ENCODE measurements around the gene SLC27A5. TPM values are rescaled to one million over a fixed set of nuclear protein-coding genes. Genes with fewer than 3 reads are reported as not detected.

The SLC27A5 gene
- total and polyA plus RNA-seq, 2 of the 13 experiments (the other 11 are each of a cell fraction or from before 2014, with no cell fraction given) = 30.3 to 40.2 TPM

DNA sequence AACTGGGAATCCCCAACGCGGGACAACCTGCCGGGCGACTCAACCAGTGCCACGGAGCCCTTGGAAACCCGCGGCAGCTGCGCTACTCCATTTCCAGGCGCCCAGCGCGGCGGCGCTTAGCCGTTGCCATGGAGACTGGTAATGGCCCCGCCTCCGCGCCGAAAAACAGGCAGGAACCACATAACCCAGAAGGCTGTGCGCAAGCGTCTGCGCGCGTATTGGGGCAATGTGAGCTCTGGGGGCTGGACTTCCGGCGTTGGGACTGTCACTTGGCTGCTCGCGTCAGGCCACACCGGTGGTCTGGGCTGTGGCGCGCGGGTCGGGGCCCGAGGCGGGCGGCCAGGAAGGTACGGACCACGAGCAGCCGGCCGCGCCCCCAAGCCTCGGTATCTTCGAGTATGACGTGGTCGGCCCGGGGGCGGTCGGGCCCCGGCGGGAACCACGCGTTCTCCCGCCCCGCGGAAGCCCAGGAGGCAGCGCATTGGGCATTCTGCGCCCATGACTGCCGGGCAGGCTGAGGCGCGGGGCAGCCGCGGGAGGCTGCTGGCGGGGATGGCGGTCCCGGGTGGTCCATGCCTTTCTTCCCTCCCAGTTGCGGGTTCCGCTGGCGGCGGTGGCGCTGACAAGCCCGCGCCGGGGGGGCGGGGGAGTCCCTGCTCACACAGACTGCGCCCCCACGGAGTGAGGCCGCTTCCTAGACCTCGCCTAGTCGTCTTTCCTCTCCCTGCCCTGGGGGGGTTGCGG, 60.3 kb downstream of the SLC27A5 start, which contains the start of gene ZNF324B (continued):
- TF ChIP-seq, protein P1, sequence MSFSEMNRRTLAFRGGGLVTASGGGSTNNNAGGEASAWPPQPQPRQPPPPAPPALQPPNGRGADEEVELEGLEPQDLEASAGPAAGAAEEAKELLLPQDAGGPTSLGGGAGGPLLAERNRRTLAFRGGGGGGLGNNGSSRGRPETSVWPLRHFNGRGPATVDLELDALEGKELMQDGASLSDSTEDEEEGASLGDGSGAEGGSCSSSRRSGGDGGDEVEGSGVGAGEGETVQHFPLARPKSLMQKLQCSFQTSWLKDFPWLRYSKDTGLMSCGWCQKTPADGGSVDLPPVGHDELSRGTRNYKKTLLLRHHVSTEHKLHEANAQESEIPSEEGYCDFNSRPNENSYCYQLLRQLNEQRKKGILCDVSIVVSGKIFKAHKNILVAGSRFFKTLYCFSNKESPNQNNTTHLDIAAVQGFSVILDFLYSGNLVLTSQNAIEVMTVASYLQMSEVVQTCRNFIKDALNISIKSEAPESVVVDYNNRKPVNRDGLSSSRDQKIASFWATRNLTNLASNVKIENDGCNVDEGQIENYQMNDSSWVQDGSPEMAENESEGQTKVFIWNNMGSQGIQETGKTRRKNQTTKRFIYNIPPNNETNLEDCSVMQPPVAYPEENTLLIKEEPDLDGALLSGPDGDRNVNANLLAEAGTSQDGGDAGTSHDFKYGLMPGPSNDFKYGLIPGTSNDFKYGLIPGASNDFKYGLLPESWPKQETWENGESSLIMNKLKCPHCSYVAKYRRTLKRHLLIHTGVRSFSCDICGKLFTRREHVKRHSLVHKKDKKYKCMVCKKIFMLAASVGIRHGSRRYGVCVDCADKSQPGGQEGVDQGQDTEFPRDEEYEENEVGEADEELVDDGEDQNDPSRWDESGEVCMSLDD (CRISPR knock-in tag; IDR thresholded peaks at IDR 0.05; ENCODE audit: borderline replicate concordance) = no peak
- TF ChIP-seq PRDM10 (CRISPR knock-in tag; IDR thresholded peaks at IDR 0.05; ENCODE audit: low read depth) = no peak
- no peak for TF ChIP-seq THRA (CRISPR knock-in tag; IDR thresholded peaks at IDR 0.05; ENCODE audit: borderline replicate concordance)
- TF ChIP-seq ZNF724P (CRISPR knock-in tag; IDR thresholded peaks at IDR 0.05; ENCODE audit: borderline replicate concordance) = peak; percentile 17; the same call in 1 of the 2 replicates
- no peak for TF ChIP-seq CENPT (CRISPR knock-in tag; IDR thresholded peaks at IDR 0.05; ENCODE audit: low read depth)
- TF ChIP-seq ZNF24 (IDR thresholded peaks at IDR 0.05) = no peak
- no peak for TF ChIP-seq ZMYM4 (CRISPR knock-in tag; IDR thresholded peaks at IDR 0.05)
- TF ChIP-seq ATM (IDR thresholded peaks at IDR 0.05; ENCODE audit: borderline replicate concordance) = no peak
- no peak for TF ChIP-seq DPF2 (CRISPR knock-in tag; IDR thresholded peaks at IDR 0.05; ENCODE audit: borderline replicate concordance, low read depth)
- TF ChIP-seq RNF219 (CRISPR knock-in tag; IDR thresholded peaks at IDR 0.05) = no peak
- TF ChIP-seq XRCC5 (optimal IDR thresholded peaks at IDR 0.05; ENCODE audit: low read length) = peak; percentile 16
- TF ChIP-seq ZNF614 (CRISPR knock-in tag; IDR thresholded peaks at IDR 0.05; ENCODE audit: borderline replicate concordance) = no peak
- TF ChIP-seq ZNF781 (CRISPR knock-in tag; IDR thresholded peaks at IDR 0.05; ENCODE audit: borderline replicate concordance, not compliant biosample characterization) = no peak
- TF ChIP-seq, protein P2, sequence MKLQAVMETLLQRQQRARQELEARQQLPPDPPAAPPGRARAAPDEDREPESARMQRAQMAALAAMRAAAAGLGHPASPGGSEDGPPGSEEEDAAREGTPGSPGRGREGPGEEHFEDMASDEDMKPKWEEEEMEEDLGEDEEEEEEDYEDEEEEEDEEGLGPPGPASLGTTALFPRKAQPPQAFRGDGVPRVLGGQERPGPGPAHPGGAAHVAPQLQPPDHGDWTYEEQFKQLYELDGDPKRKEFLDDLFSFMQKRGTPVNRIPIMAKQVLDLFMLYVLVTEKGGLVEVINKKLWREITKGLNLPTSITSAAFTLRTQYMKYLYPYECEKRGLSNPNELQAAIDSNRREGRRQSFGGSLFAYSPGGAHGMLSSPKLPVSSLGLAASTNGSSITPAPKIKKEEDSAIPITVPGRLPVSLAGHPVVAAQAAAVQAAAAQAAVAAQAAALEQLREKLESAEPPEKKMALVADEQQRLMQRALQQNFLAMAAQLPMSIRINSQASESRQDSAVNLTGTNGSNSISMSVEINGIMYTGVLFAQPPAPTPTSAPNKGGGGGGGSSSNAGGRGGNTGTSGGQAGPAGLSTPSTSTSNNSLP (IDR thresholded peaks at IDR 0.05; ENCODE audit: low read depth, low read length) = no peak
- 0 out of 2 replicates have a peak, but pooled peaks have one; percentile 51 for TF ChIP-seq KMT2B (CRISPR knock-in tag; IDR thresholded peaks at IDR 0.05)
- TF ChIP-seq CBX1 (IDR thresholded peaks at IDR 0.05; ENCODE audit: low read depth) = no peak

Measured in HepG2 (cell line).